SK-N-SH (cell line): ENCODE results near the gene PRIM2. TPM values are rescaled to one million over a fixed set of nuclear protein-coding genes. Genes with fewer than 3 reads are reported as not detected.
A peak's percentile ranks its signal among the peaks of the same experiment; 100 is the strongest.
"Not testable (repeated sequence)": the region's sequence is repeated elsewhere in the genome, so short reads cannot be mapped to it uniquely, and the experiment has no call there.

ENCODE experiments used
- CTCF ChIA-PET: fragments of 300-600, 350-600 bp; formaldehyde crosslinking; extraction: SDS; loops from one replicate; lab custom pipeline; 2021; lab: Yijun Ruan, JAX
- POLR2A ChIA-PET: fragments of 350-600 bp; sonication (Branson Sonifier 250); formaldehyde crosslinking; extraction: SDS; loops from one replicate; lab custom pipeline; 2020; ENCODE audit warnings: antibody characterized with exemption, inconsistent platforms; lab: Yijun Ruan, JAX
- DNase-seq: peaks from one replicate; pipeline ENCODE4 v3.0.0; 2012
- H2AFZ ChIP-seq: fragments of 200-600 bp; sonication (generic); 2 replicates; pipeline ENCODE4 v1.8.1; 2016; ENCODE audit warnings: antibody characterized with exemption, mild to moderate bottlenecking, low read depth
- H3F3A ChIP-seq: fragments of 200-600 bp; sonication (generic); replicated peaks from 2 replicates; pipeline ENCODE3; 2016; ENCODE audit warnings: antibody characterized with exemption, mild to moderate bottlenecking; ENCODE audit not compliant: insufficient read depth
- H3K27ac ChIP-seq, 2 experiments: fragments of 200-500 bp in 1 of 2; fragments of 200-600 bp in 1 of 2; sonication (Bioruptor generic) in 1 of 2; sonication (generic), shearing (Covaris generic) in 1 of 2; 2 replicates each; pipeline versions ENCODE4 v1.5.1 to v1.6.1; 2014 to 2016; ENCODE audit warnings: low read depth in 2 of 2, inconsistent platforms in 1 of 2, low read length in 1 of 2, mild to moderate bottlenecking in 1 of 2, mixed read lengths in 1 of 2
- H3K27me3 ChIP-seq: fragments of 200-600 bp; sonication (generic), shearing (Covaris generic); 2 replicates; pipeline ENCODE4 v1.6.1; 2016; ENCODE audit warnings: mixed run types; ENCODE audit not compliant: insufficient read depth
- H3K36me3 ChIP-seq, 2 experiments: fragments of 200-500 bp in 1 of 2; fragments of 200-600 bp in 1 of 2; sonication (Bioruptor generic) in 1 of 2; sonication (generic) in 1 of 2; replicated peaks in 1 of 2; 2 replicates each; pipeline versions ENCODE3 to v1.5.1; 2014 to 2016; ENCODE audit warnings: low read length in 1 of 2, mild to moderate bottlenecking in 1 of 2; ENCODE audit not compliant: insufficient read depth in 2 of 2, control insufficient read depth in 1 of 2
- H3K4me1 ChIP-seq, 2 experiments: fragments of 200-500 bp in 1 of 2; fragments of 200-600 bp in 1 of 2; sonication (Bioruptor generic) in 1 of 2; sonication (generic), shearing (Covaris generic) in 1 of 2; 2 replicates each; pipeline versions ENCODE4 v1.5.1 to v1.6.1; 2014 to 2016; ENCODE audit warnings: low read depth in 1 of 2, low read length in 1 of 2, mixed run types in 1 of 2; ENCODE audit not compliant: insufficient read depth in 2 of 2, control insufficient read depth in 1 of 2
- H3K4me2 ChIP-seq: fragments of 200-600 bp; sonication (generic), shearing (Covaris generic); 2 replicates; pipeline ENCODE4 v1.6.1; 2017; ENCODE audit warnings: mixed run types
- H3K4me3 ChIP-seq, 2 experiments: fragments of 200-500 bp in 1 of 2; fragments of 200-600 bp in 1 of 2; sonication (Bioruptor generic) in 1 of 2; sonication (generic), shearing (Covaris generic) in 1 of 2; 2 replicates each; pipeline versions ENCODE4 v1.5.1 to v1.8.1; 2014 to 2016; ENCODE audit warnings: low read depth in 2 of 2, inconsistent platforms in 1 of 2, low read length in 1 of 2, mild to moderate bottlenecking in 1 of 2, mixed read lengths in 1 of 2, moderate library complexity in 1 of 2
- H3K79me2 ChIP-seq: fragments of 200-600 bp; sonication (generic); 2 replicates; pipeline ENCODE4 v1.8.1; 2017; ENCODE audit warnings: mild to moderate bottlenecking; ENCODE audit not compliant: insufficient read depth
- H3K9ac ChIP-seq: fragments of 200-600 bp; sonication (generic); 2 replicates; pipeline ENCODE4 v1.6.1; 2017; ENCODE audit warnings: mixed run types
- H3K9me2 ChIP-seq: fragments of 200-600 bp; sonication (generic); 2 replicates; pipeline ENCODE4 v1.6.1; 2017; ENCODE audit warnings: mixed run types
- H3K9me3 ChIP-seq: fragments of 200-600 bp; sonication (generic); 2 replicates; pipeline ENCODE4 v1.6.1; 2017; ENCODE audit warnings: mixed run types, mild to moderate bottlenecking, moderate library complexity
- H4K20me1 ChIP-seq: fragments of 200-600 bp; sonication (generic); 2 replicates; pipeline ENCODE4 v1.6.1; 2017; ENCODE audit warnings: mild to moderate bottlenecking, mixed run types; ENCODE audit not compliant: insufficient read depth
- WGBS: methylation state at CpG from one replicate; pipeline ENCODE4 v1.1.6; 2017; ENCODE audit warnings: low lambda C conversion rate; 5-methylcytosine and 5-hydroxymethylcytosine counted together
- polyA plus RNA-seq, 3 experiments: library from polyadenylated mRNA; depleted of rRNA; stranded (reverse); fragments of >200 nt; gene quantifications; 2 replicates each; pipeline ENCODE4 v1.2.3, GENCODE V29; 2012

Gene PRIM2
- polyA plus RNA-seq, 1 of the 3 experiments (the other 2 are of a cell fraction): 14.1 TPM

DNA sequence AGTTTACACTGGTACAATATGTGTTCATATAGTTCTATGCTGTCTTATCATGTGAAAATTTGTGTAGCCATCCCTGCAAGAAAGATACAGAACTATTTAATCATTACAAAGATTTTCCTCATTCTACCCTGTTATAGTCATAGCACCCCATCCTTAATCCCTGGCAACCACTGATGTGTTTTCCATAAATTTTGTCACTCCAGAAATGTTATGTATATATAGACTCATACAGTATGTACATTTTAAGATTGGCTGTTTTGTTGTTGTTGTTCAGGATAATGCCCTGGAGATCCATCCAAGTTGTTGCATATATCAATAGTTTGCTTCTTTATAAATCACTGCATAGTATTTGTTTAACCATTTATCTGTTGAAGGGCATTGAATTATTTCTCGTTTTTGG, 163.7 kb downstream of the PRIM2 start:
- H2AFZ ChIP-seq, H3K36me3 ChIP-seq, H3F3A ChIP-seq, H3K4me2 ChIP-seq, H3K27me3 ChIP-seq, DNase-seq, H3K9me3 ChIP-seq, H3K27ac ChIP-seq, H3K9me2 ChIP-seq, CTCF ChIA-PET, H4K20me1 ChIP-seq, H3K4me1 ChIP-seq, POLR2A ChIA-PET, H3K9ac ChIP-seq, H3K4me3 ChIP-seq: not testable (repeated sequence)
- H3K79me2 ChIP-seq: peaks cover 46% of the 10 kb centered on the region
- 94% methylated on average over 1 of the region's 1 CpG for WGBS

- H3K9me2 ChIP-seq, H3F3A ChIP-seq, H3K4me3 ChIP-seq, H3K9me3 ChIP-seq, H3K27ac ChIP-seq, H4K20me1 ChIP-seq, H3K4me2 ChIP-seq, H3K36me3 ChIP-seq, H3K4me1 ChIP-seq, H2AFZ ChIP-seq, POLR2A ChIA-PET, DNase-seq, H3K9ac ChIP-seq, CTCF ChIA-PET, H3K27me3 ChIP-seq: not testable (repeated sequence)
- 96% methylated on average over 4 of the region's 4 CpGs for WGBS
- peaks cover 38% of the 10 kb centered on the region for H3K79me2 ChIP-seq
Observed at GRCh38 chr6:57482471-57482870, 165.0 kb downstream of the PRIM2 start.

DNA sequence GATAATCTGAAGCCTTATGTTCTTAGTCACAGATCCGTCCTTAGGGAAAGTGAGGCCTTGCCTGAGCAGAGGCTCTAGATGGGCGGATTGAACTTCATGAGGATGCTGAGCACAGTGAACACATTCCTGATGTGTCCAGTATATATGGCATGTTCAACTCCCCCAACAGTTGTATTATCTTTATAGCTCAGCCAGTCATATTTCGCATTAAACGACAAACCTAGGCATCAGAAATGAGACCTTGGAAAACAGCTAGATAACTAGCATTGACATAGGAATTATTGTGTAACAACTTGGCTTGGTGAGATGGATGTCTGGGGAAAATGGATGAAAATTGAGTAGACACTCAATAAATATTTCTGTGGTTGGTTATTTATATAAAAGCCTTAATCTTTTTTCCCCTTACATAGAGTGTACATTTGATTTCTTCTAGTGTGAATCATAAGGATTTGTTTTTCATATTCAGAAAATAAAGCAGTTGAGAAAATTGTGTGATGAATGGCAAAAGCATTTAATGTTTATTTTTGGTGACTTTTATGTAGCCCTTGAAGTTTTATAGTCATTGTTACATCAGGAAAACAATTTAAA, 169.2 kb downstream of the PRIM2 start:
- H4K20me1 ChIP-seq, H3K9ac ChIP-seq, H2AFZ ChIP-seq, H3K4me2 ChIP-seq, H3K27me3 ChIP-seq, H3F3A ChIP-seq, H3K4me1 ChIP-seq, H3K4me3 ChIP-seq, H3K9me3 ChIP-seq, DNase-seq, CTCF ChIA-PET, POLR2A ChIA-PET, H3K9me2 ChIP-seq, H3K36me3 ChIP-seq: not testable (repeated sequence)
- peak overlapping the region in 1 of 2 experiments; percentile 32; a peak in 1 of 4 replicates for H3K27ac ChIP-seq
- peaks cover 30% of the 10 kb centered on the region for H3K79me2 ChIP-seq
- WGBS: 84% methylated on average over 4 of the region's 4 CpGs

- CTCF ChIA-PET, H3K4me1 ChIP-seq, H3K9me2 ChIP-seq, H3K36me3 ChIP-seq, POLR2A ChIA-PET, H3K4me2 ChIP-seq, H3K4me3 ChIP-seq, H3F3A ChIP-seq, H3K27ac ChIP-seq, H2AFZ ChIP-seq, H4K20me1 ChIP-seq, DNase-seq, H3K27me3 ChIP-seq, H3K9me3 ChIP-seq, H3K9ac ChIP-seq: not testable (repeated sequence)
- WGBS: 95% methylated on average over 2 of the region's 3 CpGs
- H3K79me2 ChIP-seq: peaks cover 16% of the 10 kb centered on the region; the same call in 1 of the 2 replicates
Observed at GRCh38 chr6:57488551-57488950, 171.1 kb downstream of the PRIM2 start.

DNA sequence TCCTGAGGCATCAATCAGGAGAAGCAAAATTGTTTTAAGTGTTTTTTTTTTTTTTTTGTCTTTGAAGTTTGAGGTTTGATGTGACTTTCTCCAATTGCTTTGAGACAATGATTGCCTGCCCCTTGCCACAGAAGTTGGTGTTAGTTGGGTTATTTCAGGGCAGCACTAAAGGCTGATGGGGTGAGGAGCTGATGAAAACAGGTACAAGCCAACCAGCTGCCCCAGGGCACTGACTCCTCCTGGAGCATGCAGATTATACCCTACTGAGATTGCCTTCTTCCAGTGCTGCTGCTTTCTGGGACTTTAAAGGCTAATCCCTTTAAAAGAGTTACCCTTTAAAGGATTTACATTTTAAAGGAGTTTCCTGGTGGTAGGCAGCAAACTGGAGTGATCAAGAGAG, 172.5 kb downstream of the PRIM2 start:
- H3K4me3 ChIP-seq, H3K9me2 ChIP-seq, H3F3A ChIP-seq, POLR2A ChIA-PET, H3K4me2 ChIP-seq, H3K9me3 ChIP-seq, H3K36me3 ChIP-seq, H3K27me3 ChIP-seq, DNase-seq, CTCF ChIA-PET, H3K4me1 ChIP-seq, H4K20me1 ChIP-seq, H3K79me2 ChIP-seq, H3K27ac ChIP-seq, H3K9ac ChIP-seq, H2AFZ ChIP-seq: not testable (repeated sequence)

DNA sequence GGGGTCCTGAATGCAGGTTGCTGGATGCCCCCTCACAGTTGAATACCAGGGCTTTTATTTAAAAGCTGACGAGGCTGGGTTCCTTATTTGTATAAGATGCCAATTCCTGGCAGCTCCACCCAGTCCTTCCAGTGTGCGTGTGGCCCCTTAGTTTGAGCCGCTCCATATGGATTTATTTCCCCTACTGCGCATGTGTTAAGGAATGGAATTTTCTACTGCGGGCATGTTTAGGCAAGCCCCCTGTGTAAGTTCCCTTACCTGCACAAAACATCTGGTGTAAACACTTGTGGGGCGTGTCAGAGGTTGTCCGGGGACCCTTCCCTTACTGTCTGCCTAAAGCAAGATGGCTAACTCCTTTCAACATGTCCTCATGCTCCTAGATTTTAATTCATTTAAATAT, 174.4 kb downstream of the PRIM2 start:
- H3K27me3 ChIP-seq, H3K27ac ChIP-seq, H3K4me3 ChIP-seq, H4K20me1 ChIP-seq, H3K4me1 ChIP-seq, H3K9me2 ChIP-seq, CTCF ChIA-PET, H2AFZ ChIP-seq, DNase-seq, H3K36me3 ChIP-seq, H3F3A ChIP-seq, H3K4me2 ChIP-seq, POLR2A ChIA-PET, H3K9me3 ChIP-seq, H3K9ac ChIP-seq: not testable (repeated sequence)
- 94% methylated on average over 7 of the region's 7 CpGs for WGBS
- peaks cover 11% of the 10 kb centered on the region; the same call in 1 of the 2 replicates for H3K79me2 ChIP-seq
